ENCODE data around the gene PALLD.

DNA sequence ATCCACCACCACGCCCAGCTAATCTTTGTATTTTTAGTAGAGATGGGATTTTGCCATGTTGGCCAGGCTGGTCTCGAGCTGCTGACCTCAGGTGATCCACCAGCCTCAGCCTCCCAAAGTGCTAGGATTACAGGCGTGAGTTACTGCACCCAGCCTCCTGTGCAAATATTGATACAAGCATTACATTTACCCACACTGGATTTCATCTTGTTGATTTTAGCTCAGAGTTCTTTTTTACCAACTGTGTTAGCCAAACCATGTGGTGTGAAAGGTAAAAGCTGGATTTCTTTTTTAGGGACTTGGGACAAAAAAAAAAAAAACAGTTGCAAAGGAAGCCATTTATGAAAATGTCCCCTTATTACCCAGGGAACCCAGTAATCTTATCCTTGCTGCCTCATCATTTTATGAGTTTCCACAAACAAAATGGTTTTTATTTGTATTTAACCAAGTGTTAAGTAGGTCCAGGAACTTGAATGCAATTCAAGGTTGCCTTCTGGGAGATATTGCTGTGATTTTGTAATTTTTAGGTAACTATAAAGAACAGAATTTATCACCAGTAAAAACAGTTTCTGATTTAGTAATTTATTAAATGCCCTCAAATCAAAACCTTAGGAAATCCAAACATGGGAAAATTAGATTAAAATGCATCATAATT, 202.5 kb downstream of the PALLD start:
- TF ChIP-seq, protein P1, sequence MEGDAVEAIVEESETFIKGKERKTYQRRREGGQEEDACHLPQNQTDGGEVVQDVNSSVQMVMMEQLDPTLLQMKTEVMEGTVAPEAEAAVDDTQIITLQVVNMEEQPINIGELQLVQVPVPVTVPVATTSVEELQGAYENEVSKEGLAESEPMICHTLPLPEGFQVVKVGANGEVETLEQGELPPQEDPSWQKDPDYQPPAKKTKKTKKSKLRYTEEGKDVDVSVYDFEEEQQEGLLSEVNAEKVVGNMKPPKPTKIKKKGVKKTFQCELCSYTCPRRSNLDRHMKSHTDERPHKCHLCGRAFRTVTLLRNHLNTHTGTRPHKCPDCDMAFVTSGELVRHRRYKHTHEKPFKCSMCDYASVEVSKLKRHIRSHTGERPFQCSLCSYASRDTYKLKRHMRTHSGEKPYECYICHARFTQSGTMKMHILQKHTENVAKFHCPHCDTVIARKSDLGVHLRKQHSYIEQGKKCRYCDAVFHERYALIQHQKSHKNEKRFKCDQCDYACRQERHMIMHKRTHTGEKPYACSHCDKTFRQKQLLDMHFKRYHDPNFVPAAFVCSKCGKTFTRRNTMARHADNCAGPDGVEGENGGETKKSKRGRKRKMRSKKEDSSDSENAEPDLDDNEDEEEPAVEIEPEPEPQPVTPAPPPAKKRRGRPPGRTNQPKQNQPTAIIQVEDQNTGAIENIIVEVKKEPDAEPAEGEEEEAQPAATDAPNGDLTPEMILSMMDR (conservative IDR thresholded peaks at IDR 0.05; ENCODE audit: low read depth, low read length), result no peak
- TF ChIP-seq EZH2 (IDR thresholded peaks at IDR 0.05; ENCODE audit: low read length, unreplicated experiment), result no peak
